Esophagus squamous epithelium (tissue), 5 donors: ENCODE measurements around the gene ZCWPW1. TPM values are rescaled to one million over a fixed set of nuclear protein-coding genes. Genes with fewer than 3 reads are reported as not detected.
A peak's percentile ranks its signal among the peaks of the same experiment; 100 is the strongest.

Experiments used
- DNase-seq: peaks from one replicate; lab custom pipeline; 2025; lab: John Stamatoyannopoulos, UW
- H3K27ac ChIP-seq, 4 donors: fragments of 200-600 bp; sonication (generic); one replicate each; pipeline ENCODE4 v1.5.1; 2016 to 2019; ENCODE audit warnings: mild to moderate bottlenecking in 1 of 4
- H3K27me3 ChIP-seq, 4 donors: fragments of 200-600 bp; sonication (generic); 1 replicate in 3 of 4; 2 replicates in 1 of 4; pipeline versions ENCODE4 v1.5.1 to v1.6.0; 2017 to 2021; ENCODE audit warnings: antibody characterized with exemption in 1 of 4
- H3K36me3 ChIP-seq, 3 donors: fragments of 200-600 bp; sonication (generic); one replicate each; pipeline ENCODE4 v1.5.1; 2016 to 2019
- H3K4me1 ChIP-seq, 3 donors: fragments of 200-600 bp; sonication (generic); one replicate each; pipeline ENCODE4 v1.5.1; 2017 to 2019
- H3K4me3 ChIP-seq, 4 donors: fragments of 200-600 bp; sonication (generic); 1 replicate in 3 of 4; 2 replicates in 1 of 4; pipeline ENCODE4 v1.5.1; 2016 to 2019; ENCODE audit warnings: mild to moderate bottlenecking in 2 of 4, moderate library complexity in 1 of 4
- H3K9me3 ChIP-seq, 3 donors: fragments of 200-600 bp; sonication (generic); one replicate each; pipeline ENCODE4 v1.5.1; 2016 to 2019
- CTCF ChIP-seq, 6 experiments: fragments of 450-650 bp in 4 of 6; fragments of 200-600 bp in 2 of 6; sonication (generic) in 2 of 6; IDR thresholded peaks; one replicate each; pipeline ENCODE4 v1.5.1; 2016 to 2019; ENCODE audit warnings: antibody characterized with exemption in 6 of 6, mild to moderate bottlenecking in 4 of 6, moderate library complexity in 4 of 6
- POLR2A ChIP-seq, 4 donors: fragments of 450-650 bp; IDR thresholded peaks; one replicate each; pipeline ENCODE4 v1.6.1; 2017; ENCODE audit warnings: antibody characterized with exemption in 4 of 4, mild to moderate bottlenecking in 4 of 4, moderate library complexity in 3 of 4
- WGBS, 2 donors: methylation state at CpG; one replicate each; pipeline ENCODE4 v1.1.5; 2018; 5-methylcytosine and 5-hydroxymethylcytosine counted together
- intact Hi-C: fragments of 100-400 bp; cut with DNase I; formaldehyde crosslinking; loops from one replicate; pipeline ENCODE4 v1.15.0; 2022
- total RNA-seq, 4 donors: library from RNA; depleted of rRNA; stranded (reverse); fragments of >200 nt; gene quantifications; one replicate each; pipeline ENCODE4 v1.1.0, GENCODE V29; 2016
- donor health status: DM: yes; HTN: yes; CAD: no.

The ZCWPW1 gene
- total RNA-seq, 4 donors from 2014 or later = 0.83 to 4.2 (median 1.5) TPM

GRCh38 chr7:100465702-100466311 is 37.3 kb upstream of the ZCWPW1 start:
- Histone ChIP-seq H3K36me3 (peaks cover 6 to 71% (median 7%) of the 10 kb centered on the region in 3 donors), H3K4me1 (peaks cover 15 to 54% (median 16%) of the 10 kb centered on the region in 3 donors), H3K9me3 (no peaks in the 10 kb centered on the region), H3K27ac (peak overlapping the region; percentile 3 to 63 (median 48)), H3K4me3 (peak overlapping the region in 1 of 4 donors; percentile 37), H3K27me3 (no peaks in the 10 kb centered on the region)
- intact Hi-C loops = no loop called here
- DNase-seq = no peak
- TF ChIP-seq CTCF (IDR thresholded peaks at IDR 0.05) (peak; percentile 16 to 51 (median 48)), POLR2A (IDR thresholded peaks at IDR 0.05) (no peak)
- WGBS, 2 donors = 15 to 37% methylated on average over 5 of the region's 17 CpGs

GRCh38 chr7:100465299-100465698 is 36.8 kb upstream of the ZCWPW1 start:
- Histone ChIP-seq H3K27ac (peak overlapping the region in 1 of 4 donors; percentile 54), H3K36me3 (peaks cover 6 to 70% (median 7%) of the 10 kb centered on the region in 3 donors), H3K27me3 (no peaks in the 10 kb centered on the region), H3K9me3 (no peaks in the 10 kb centered on the region), H3K4me3 (no peak overlapping the region), H3K4me1 (peaks cover 15 to 50% (median 16%) of the 10 kb centered on the region in 3 donors)
- DNase-seq = no peak
- intact Hi-C loops = no loop called here
- 79 to 80% methylated on average over 6 to 8 of the region's 8 CpGs for whole genome bisulfite sequencing, 2 donors
- no peak for TF ChIP-seq CTCF (IDR thresholded peaks at IDR 0.05)
- no peak for TF ChIP-seq POLR2A (IDR thresholded peaks at IDR 0.05)

GRCh38 chr7:100464791-100465190 is 36.3 kb upstream of the ZCWPW1 start:
- H3K36me3 ChIP-seq = peaks cover 6 to 65% (median 7%) of the 10 kb centered on the region in 3 donors
- intact Hi-C loops = no loop called here
- 95% methylated on average over 2 of the region's 2 CpGs for WGBS, 2 donors
- no peak overlapping the region for H3K4me3 ChIP-seq
- no peak for DNase-seq
- no peak overlapping the region for H3K27ac ChIP-seq
- H3K9me3 ChIP-seq = no peaks in the 10 kb centered on the region
- TF ChIP-seq POLR2A (IDR thresholded peaks at IDR 0.05) = no peak
- H3K4me1 ChIP-seq = peaks cover 15 to 45% (median 16%) of the 10 kb centered on the region in 3 donors
- H3K27me3 ChIP-seq = no peaks in the 10 kb centered on the region

- Histone ChIP-seq H3K9me3 (no peaks in the 10 kb centered on the region), H3K4me3 (no peak within 1 kb of the TSS), H3K4me1 (peaks cover 11 to 39% (median 11%) of the 10 kb centered on the region in 3 donors), H3K27ac (peak within 1 kb of the TSS in 1 of 4 donors; percentile 17), H3K27me3 (no peaks in the 10 kb centered on the region), H3K36me3 (peaks cover 6 to 61% (median 7%) of the 10 kb centered on the region in 3 donors)
- no peak for TF ChIP-seq POLR2A (IDR thresholded peaks at IDR 0.05)
- TF ChIP-seq CTCF (IDR thresholded peaks at IDR 0.05) = no peak
- DNase-seq = no peak
- intact Hi-C loops = no loop called here
- WGBS, 2 donors = 76% methylated on average over 7 of the region's 7 CpGs
These were observed 35.7 kb upstream of the ZCWPW1 start, which contains the start of gene SPACDR for GRCh38 chr7:100464210-100464660. SPACDR (minus strand) TSS chr7:100464260; CDS start chr7:100464025, 235 bp downstream.

- no peaks in the 10 kb centered on the region for H3K9me3 ChIP-seq
- H3K36me3 ChIP-seq = peaks cover 0 to 12% (median 0%) of the 10 kb centered on the region in 3 donors
- TF ChIP-seq CTCF (IDR thresholded peaks at IDR 0.05) = no peak
- TF ChIP-seq POLR2A (IDR thresholded peaks at IDR 0.05) = no peak
- WGBS, 2 donors = 95 to 100% methylated on average over 6 of the region's 6 CpGs
- H3K4me3 ChIP-seq = no peak overlapping the region
- H3K27me3 ChIP-seq = no peaks in the 10 kb centered on the region
- DNase-seq = no peak
- no peak overlapping the region for H3K27ac ChIP-seq
- intact Hi-C loops = no loop called here
- peaks cover 0 to 6% (median 0%) of the 10 kb centered on the region in 3 donors for H3K4me1 ChIP-seq
These were observed 28.5 kb upstream of the ZCWPW1 start for GRCh38 chr7:100457033-100457432.
